ENCODE results near the gene HDAC4.

The HDAC4 gene

DNA sequence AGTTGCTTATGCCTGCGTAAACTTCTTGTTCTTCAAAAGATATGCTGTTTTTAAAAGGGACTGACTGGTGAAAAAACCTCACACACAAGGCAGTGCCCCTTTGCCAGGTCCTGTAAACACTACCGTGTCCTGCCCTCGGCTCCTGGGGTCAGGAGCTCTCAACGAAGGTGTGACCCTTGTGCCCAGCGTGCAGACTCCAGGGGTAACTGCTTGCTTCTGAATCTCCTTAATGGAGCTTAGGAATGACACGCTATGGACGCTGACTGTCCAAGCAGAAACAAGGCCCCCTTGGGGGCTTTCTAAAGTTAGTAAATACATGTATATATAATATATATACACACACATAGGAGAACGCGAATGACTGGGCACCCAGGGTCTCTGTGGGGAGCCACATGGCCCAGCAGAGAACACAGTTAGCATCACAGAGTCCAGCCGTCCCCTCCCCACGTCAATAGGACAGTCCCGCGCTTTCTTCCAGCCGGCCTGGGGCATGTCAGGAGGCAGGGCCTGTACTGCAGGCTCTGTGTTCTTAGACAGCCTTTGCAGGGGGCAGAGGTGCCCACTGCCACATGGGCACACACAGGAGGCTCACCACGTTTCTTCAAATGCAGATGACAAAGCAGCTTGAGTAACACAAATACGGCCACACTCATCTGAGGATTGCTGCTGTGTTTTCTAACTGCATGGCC is 96.1 kb downstream of the HDAC4 start:
- no peak for DNase-seq

DNA sequence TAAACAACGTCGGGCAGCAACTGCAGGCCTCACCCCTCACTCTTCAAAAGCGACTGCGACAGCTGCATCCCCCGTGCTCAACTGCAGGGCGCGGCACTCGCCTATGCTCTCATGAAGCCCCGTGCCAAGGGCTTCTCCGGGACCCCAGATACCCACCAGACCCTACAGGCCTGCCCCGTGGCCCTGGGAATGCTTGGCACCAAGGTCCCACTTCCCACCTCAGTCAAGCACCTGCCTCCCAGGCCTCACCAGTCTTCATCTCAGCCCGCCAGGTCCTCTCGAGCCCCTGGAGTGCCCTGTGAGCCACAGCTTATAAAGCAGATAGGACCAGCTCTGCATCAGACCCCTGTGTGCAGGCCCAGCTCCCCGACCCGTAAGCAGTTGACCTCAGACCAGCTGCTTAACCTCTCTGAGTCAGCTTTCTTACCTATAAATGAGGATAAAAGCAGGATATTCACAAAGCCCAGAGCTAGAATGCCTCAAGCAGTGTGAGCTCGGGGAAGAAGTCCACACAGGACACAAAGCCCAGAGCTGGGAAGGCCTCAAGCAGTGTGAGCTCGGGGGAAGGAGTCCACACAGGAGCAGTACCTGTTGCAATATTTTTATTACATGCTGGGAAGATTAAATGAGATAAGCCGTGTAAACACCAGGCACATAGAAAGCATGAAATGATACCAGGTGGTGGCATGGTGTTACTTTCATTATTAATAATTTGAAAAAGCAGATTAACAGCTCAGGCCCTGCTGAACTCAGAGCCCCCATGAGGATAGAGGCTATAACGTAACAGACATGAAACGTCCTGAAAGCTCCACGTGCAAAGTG is 96.9 kb downstream of the HDAC4 start:
- no peak for DNase-seq

DNA sequence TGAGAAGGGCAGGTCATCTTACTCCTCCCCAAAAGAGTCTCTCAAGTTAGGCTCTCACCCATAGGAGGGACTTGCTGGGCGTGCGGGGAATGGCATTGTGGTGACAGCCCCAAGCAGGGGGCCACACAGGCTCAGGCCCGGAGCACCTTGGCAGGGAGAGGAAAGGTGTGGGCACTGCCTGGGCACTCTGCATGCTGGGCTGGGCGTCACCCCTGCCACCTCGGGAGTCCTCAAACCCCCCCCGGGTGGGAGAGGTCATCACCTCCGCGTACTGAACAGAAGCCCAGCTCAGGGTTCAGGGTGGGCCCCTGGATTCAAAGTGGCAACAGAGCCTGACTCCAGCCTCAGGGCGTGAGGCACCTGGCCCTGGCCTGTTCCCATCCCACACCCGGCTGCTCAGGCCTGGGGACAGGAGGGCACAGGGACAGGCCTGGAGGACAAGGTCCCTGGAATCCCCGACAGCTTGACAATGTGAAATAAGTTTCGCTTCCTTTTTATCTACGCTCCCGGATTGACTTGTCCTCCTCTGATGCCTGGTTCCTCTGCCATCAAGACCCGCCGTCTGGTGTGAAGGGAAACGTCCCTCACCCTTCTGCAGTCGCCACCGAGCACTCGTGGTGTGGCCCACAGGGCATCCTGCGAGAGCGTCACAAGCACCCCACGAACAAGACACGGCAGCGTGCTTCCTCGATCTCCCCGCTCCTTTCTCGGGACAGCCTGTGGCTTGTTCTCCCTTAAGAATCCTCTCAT is 97.8 kb downstream of the HDAC4 start:
- no peak for DNase-seq

GRCh38 chr2:239302083-239302807 is 98.6 kb downstream of the HDAC4 start:
- no peak for DNase-seq

- DNase-seq: no peak
Measured at GRCh38 chr2:239300871-239301735, 99.7 kb downstream of the HDAC4 start.

DNA sequence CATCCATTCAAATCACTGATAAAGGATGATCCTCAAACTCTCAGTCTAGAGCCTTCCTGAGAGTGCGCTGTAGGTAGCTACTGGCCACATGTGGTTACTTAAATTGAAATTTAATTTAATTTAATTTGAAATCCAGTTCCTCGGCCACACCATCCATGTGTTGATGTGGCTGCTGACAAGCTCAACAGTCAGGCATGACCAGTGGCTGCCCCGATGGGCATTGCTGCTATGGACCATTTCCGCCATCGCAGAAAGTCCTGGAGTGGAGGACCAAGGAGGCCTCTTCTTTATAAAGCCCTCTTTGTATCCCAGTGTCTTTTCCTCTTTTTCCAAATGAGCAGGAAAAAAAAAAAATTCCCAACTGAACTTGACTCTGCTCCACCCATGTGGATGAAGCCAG is 100.6 kb downstream of the HDAC4 start:
- no peak for DNase-seq

- no peak for DNase-seq
Measured at GRCh38 chr2:239299218-239299939, 101.4 kb downstream of the HDAC4 start.

DNA sequence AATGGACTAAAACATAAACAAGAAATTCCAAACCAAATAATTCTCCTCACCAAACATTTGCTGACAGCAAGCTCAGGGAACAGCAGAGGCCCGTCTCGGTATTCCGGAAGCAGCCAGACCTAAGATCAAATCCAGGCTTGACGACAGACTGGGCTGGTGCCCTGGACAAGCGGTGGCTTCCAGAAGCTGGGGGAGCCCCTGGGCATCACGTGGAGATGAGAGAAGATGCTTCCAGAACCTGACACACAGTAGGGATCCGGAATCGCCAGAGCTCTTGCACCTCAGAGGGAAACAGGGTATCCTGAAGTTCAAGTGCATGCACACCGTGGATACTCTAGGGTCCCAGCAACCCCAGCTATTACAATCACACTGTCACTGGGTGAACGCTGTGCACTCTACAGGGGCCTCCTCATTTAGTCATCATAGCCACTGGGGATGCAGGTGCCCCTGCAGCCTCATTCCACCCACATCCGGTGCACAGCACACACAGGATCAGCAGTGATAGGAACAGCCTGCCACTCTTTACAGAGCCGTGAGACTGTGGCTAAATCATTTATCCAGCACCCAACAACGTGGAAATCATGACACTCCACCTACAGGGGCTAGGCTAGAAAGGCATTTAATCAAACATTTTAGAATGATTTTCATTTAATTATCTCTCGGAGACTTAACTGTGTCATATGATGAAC is 102.6 kb downstream of the HDAC4 start:
- DNase-seq: no peak

GRCh38 chr2:239297142-239298004 is 103.4 kb downstream of the HDAC4 start:
- DNase-seq: no peak

GRCh38 chr2:239296020-239296932 is 104.5 kb downstream of the HDAC4 start:
- DNase-seq: no peak

DNA sequence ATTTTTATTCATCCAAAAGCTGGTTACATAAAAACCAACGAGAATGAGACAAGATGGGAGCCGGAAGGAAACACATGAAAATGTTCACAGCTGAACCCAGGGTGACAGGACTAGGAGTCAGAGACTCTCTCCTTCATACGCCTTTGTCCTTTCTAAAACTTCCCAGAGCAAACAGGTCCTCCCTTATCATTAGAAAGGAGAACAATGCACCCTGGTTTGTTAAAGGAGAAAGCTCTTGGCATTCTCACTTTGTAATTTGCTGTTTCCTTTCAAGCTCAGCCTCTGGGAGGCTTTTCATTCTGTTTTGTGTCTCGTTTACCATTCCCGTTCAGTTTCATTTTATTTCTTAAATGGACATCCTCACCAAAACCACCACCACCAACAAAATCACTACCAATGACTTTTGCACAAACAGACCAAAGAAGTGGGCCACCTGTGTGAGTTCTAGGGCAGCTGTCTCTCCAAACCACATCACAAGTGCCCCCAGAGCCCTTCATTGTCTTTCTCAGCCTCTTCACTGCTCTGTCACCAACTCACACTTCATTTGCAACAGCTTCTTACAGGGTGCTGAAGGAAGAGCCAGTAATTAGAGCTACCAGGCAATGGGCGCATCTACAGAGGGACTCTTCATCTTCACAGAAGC is 105.3 kb downstream of the HDAC4 start:
- no peak for DNase-seq

DNA sequence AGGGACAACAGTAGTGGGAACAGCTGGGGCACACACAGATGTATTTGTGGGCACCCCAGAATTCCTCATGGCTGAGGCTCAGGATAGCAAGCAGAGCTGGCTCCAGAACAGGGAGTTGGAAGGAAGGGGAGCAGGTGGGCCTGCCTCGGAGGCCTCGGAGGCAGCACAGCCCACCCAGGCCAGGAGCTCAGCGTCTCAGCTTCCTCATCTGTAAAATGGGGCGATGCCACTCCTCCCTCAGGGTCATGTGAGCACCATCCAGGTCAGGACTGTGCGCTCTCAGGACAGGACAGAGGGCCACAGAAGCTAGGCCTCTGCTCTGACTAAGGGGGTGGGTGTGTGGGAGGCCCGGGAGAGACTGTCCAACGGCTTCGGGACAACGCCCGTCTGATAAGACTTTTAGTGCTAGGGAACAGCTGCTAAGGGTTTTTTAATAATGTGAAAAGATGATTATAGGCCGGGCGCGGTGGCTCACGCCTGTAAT is 106.2 kb downstream of the HDAC4 start:
- no peak for DNase-seq

DNA sequence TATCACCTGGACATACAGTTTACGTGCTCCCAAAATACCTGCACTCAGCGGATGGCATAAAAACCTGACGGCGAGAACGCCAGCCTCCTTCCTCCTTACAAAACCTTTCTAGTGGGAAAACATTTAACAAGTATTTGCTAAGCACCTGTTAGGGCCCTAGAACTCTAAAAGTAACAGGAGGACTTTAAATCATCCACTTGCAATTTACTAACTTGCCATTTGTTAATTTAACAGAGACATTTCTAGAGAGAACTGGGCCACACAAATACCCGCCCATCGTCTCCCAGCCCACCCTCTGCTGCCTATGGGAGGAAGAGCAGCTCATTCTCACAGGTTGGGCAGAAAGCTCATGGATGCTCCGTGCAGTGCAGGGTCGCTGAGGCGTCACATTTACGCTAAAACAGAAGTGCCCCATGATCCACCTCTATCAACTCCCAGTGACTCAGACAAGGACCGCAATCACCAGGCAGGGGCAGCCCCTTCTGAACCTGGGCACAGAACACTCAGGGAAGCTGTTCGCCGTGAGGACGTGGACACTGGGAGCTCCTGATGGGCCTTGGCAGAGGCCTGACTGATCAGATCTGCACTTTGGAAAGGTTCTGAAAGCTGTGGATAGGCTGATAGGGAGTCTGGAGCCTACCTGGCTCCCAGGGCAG is 106.9 kb downstream of the HDAC4 start:
- no peak for DNase-seq

DNA sequence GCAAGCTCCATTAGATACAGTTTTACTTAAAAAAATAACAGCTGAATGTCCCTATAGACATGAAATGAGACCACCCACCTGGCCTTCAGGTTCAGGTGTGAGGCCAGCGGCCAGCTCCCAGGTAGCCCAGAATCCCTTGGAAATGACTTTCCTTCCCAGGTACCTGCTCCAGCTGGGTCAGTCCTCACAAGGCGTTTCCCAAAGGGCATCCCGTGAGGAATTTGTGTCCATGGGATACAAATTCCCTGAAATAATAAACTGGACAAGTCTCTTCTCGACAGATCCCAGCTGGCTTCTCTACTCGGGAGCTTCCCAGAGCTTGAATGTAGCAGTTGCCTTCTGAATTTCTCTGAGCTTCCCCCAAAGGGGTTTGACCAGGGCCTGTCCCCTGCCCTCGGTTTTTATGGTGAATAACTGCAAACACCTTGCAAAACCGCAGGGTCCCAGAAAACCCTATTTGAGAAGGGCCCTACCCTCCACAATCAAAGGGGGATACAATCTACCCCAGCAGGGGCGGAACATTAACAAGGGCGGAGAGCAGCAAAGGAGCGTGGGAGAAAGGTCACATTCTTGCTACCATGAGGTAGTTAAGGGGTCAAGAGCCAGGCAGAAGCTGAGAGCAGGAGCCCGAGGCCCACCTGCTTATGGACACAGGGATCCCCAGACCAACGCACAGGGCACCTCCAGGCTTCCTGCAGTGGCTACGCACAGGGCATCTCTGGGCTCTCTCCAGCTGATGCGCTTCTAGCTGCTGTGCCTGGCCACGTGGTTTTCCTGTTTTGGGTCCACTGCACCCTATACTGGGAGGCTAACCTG is 107.7 kb downstream of the HDAC4 start:
- no peak for DNase-seq

- DNase-seq: no peak
Measured at GRCh38 chr2:239292531-239292930, 108.3 kb downstream of the HDAC4 start.

Data from DMS153 (cell line).